GM12878 (cell line): Measurements from ENCODE around the gene RARA. TPM values are rescaled to one million over a fixed set of nuclear protein-coding genes. Genes with fewer than 3 reads are reported as not detected.

Experiments
- EGR1 ChIP-seq, 2 experiments: IDR thresholded peaks; 1 replicate in 1 of 2; 2 replicates in 1 of 2; pipeline ENCODE4 v1.6.1; 2011 to 2012; ENCODE audit warnings: low read depth in 2 of 2, low read length in 2 of 2, borderline replicate concordance in 1 of 2, mild to moderate bottlenecking in 1 of 2, moderate library complexity in 1 of 2
- GABPA ChIP-seq: IDR thresholded peaks from 2 replicates; pipeline ENCODE4 v1.6.1; 2014; ENCODE audit warnings: antibody characterized with exemption, low read depth, mild to moderate bottlenecking, inconsistent platforms
- KAT2A ChIP-seq: conservative IDR thresholded peaks from 2 replicates; pipeline ENCODE4 v1.6.1; 2011; ENCODE audit warnings: low read depth, low read length; ENCODE audit not compliant: control insufficient read depth
- KLF5 ChIP-seq: fragments of 450-650 bp; IDR thresholded peaks from 2 replicates; pipeline ENCODE4 v1.6.1; 2014; ENCODE audit warnings: mild to moderate bottlenecking; ENCODE audit not compliant: partially characterized antibody
- MEF2A ChIP-seq: IDR thresholded peaks from 2 replicates; pipeline ENCODE4 v1.6.1; 2011; ENCODE audit warnings: low read depth, mild to moderate bottlenecking, low read length, moderate library complexity; ENCODE audit not compliant: insufficient read depth
- MTA2 ChIP-seq: fragments of 450-650 bp; IDR thresholded peaks from 2 replicates; pipeline ENCODE4 v1.6.1; 2016; ENCODE audit warnings: low read depth, mild to moderate bottlenecking, moderate library complexity
- MYC ChIP-seq: IDR thresholded peaks from 2 replicates; pipeline ENCODE4 v1.6.1; 2011; ENCODE audit warnings: mild to moderate bottlenecking, low read length, moderate library complexity, inconsistent platforms; ENCODE audit not compliant: insufficient read depth, insufficient replicate concordance, insufficient read length, severe bottlenecking
- NBN ChIP-seq: fragments of 450-650 bp; IDR thresholded peaks from 2 replicates; pipeline ENCODE4 v1.6.1; 2016
- NFXL1 ChIP-seq: fragments of 450-650 bp; IDR thresholded peaks from 2 replicates; pipeline ENCODE4 v1.6.1; 2017; ENCODE audit warnings: antibody characterized with exemption, mild to moderate bottlenecking, borderline replicate concordance
- NFYB ChIP-seq: IDR thresholded peaks from 2 replicates; pipeline ENCODE4 v1.6.1; 2011; ENCODE audit warnings: low read depth, mild to moderate bottlenecking, low read length, improper control_type of control experiment, moderate library complexity; ENCODE audit not compliant: insufficient read depth
- PAX5 ChIP-seq: IDR thresholded peaks from 2 replicates; pipeline ENCODE4 v1.6.1; 2011; ENCODE audit warnings: low read depth, low read length, borderline replicate concordance
- POLR2AphosphoS2 ChIP-seq: IDR thresholded peaks from 2 replicates; pipeline ENCODE4 v1.6.1; 2011; ENCODE audit warnings: low read depth, mild to moderate bottlenecking, low read length, improper control_type of control experiment, moderate library complexity
- POU2F2 ChIP-seq: IDR thresholded peaks from 3 replicates; pipeline ENCODE4 v1.6.1; 2011; ENCODE audit warnings: low read depth, mild to moderate bottlenecking, low read length, borderline replicate concordance
- RCOR1 ChIP-seq: conservative IDR thresholded peaks from 2 replicates; pipeline ENCODE4 v1.6.1; 2012; ENCODE audit warnings: low read depth, low read length, improper control_type of control experiment
- RELA ChIP-seq: fragments of 450-650 bp; IDR thresholded peaks from 2 replicates; pipeline ENCODE4 v1.8.0; 2014; ENCODE audit warnings: borderline replicate concordance; ENCODE audit not compliant: partially characterized antibody
- SMARCA5 ChIP-seq: fragments of 450-650 bp; IDR thresholded peaks from 2 replicates; pipeline ENCODE4 v1.6.1; 2017; ENCODE audit warnings: mild to moderate bottlenecking
- ZNF384 ChIP-seq: IDR thresholded peaks from 2 replicates; pipeline ENCODE4 v1.6.1; 2012; ENCODE audit warnings: low read depth, mild to moderate bottlenecking, low read length, improper control_type of control experiment, borderline replicate concordance
- polyA plus RNA-seq, 11 experiments: library from polyadenylated mRNA; depleted of rRNA in 4 of 11; unstranded in 6 of 11; stranded (reverse) in 5 of 11; fragments of >200 nt; fragmentation: Nextera tagmentation in 4 of 11; fragmentation: Illumina TruSeq in 1 of 11; extraction: Ambion mirVana in 4 of 11; extraction: Trizol in 1 of 11; gene quantifications; 1 replicate in 1 of 11; 2 replicates in 10 of 11; pipeline versions ENCODE4 v1.2.1 to v1.2.3, GENCODE V29; 2011 to 2016; ENCODE audit warnings: inconsistent platforms in 2 of 11, missing spikeins in 2 of 11, low read depth in 1 of 11
- total RNA-seq, 4 experiments: library from RNA; depleted of rRNA in 3 of 4; stranded (reverse); fragments of >200 nt in 3 of 4; fragmentation: Illumina TruSeq in 1 of 4; extraction: Trizol in 1 of 4; gene quantifications; 2 replicates each; pipeline versions ENCODE4 v1.2.1 to v1.2.3, GENCODE V29; 2013 to 2021
- TF ChIP-seq, protein P1 (sequence below): fragments of 450-650 bp; IDR thresholded peaks from 2 replicates; pipeline ENCODE4 v1.6.1; 2016; ENCODE audit warnings: mild to moderate bottlenecking, moderate library complexity, borderline replicate concordance
- TF ChIP-seq, protein P2 (sequence below): IDR thresholded peaks from 2 replicates; pipeline ENCODE4 v1.6.1; 2011; ENCODE audit warnings: low read depth, mild to moderate bottlenecking, low read length, moderate library complexity, borderline replicate concordance; ENCODE audit errors: extremely low read depth
- TF ChIP-seq, protein P3 (sequence below), 3 experiments: IDR thresholded peaks in 2 of 3; conservative IDR thresholded peaks in 1 of 3; 2 replicates each; pipeline ENCODE4 v1.5.1; 2011; ENCODE audit warnings: low read depth in 3 of 3, low read length in 3 of 3, mild to moderate bottlenecking in 3 of 3, control low read depth in 2 of 3, moderate library complexity in 2 of 3, inconsistent platforms in 1 of 3, mixed read lengths in 1 of 3; ENCODE audit not compliant: control insufficient read depth in 2 of 3, insufficient read depth in 1 of 3; ENCODE audit errors: extremely low read depth in 1 of 3
- TF ChIP-seq, protein P4 (sequence below): IDR thresholded peaks from 2 replicates; pipeline ENCODE4 v1.6.1; 2012; ENCODE audit warnings: low read length, inconsistent platforms

The RARA gene
- total and polyA plus RNA-seq, 10 of the 15 experiments (the other 5 are each of a cell fraction or from before 2014, with no cell fraction given), result 0.13 to 33.6 (median 13.6) TPM

DNA sequence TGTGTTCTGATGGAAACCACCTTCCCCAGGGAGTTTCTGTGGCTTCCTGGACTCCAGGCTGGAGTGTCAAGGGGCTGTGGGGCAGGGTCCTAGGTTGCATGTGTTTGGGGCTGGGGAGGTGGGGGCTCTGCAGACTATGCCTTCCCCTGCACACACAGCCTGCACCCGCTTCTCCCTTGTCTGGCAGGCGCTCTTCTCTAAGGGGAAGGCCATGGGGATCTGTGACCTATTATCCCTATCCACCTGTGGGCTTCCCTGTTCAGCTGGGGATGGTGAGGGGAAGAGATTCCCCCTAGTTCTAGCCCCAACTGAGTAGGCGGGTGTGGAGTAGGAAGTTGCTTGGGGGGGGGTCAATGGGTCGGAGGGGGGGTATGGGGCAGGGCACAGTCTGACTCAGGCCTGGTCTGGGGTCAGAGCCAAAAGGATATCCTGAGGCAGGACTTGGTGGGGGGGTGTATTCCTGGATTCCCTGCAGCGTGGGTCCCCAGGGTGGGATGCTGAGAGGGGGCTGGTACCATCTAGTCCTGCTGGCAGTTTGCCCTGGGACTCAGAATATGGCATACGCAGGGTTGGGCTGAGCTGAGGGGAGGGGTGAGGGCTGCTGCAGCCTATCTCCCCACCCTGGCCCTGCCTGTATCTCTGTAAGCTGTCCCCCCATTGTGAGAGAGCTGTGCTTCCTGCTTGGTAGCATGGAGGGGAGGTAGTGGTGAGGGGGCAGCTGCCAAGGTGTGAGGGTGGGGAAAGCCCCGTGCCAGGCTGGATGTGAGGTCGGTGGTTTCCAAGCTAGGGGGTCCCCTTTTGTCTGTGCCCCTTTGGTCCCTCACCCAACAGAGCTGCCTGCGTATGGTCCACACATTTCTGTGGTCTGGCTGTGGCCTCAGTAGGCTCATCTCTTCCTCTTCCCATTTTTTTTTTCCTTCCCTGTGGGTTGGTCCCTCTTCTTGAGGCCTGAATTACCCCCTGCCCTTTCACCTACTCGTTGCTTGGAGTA lies 14.7 kb downstream of the RARA start (continued):
- TF ChIP-seq, protein P1, sequence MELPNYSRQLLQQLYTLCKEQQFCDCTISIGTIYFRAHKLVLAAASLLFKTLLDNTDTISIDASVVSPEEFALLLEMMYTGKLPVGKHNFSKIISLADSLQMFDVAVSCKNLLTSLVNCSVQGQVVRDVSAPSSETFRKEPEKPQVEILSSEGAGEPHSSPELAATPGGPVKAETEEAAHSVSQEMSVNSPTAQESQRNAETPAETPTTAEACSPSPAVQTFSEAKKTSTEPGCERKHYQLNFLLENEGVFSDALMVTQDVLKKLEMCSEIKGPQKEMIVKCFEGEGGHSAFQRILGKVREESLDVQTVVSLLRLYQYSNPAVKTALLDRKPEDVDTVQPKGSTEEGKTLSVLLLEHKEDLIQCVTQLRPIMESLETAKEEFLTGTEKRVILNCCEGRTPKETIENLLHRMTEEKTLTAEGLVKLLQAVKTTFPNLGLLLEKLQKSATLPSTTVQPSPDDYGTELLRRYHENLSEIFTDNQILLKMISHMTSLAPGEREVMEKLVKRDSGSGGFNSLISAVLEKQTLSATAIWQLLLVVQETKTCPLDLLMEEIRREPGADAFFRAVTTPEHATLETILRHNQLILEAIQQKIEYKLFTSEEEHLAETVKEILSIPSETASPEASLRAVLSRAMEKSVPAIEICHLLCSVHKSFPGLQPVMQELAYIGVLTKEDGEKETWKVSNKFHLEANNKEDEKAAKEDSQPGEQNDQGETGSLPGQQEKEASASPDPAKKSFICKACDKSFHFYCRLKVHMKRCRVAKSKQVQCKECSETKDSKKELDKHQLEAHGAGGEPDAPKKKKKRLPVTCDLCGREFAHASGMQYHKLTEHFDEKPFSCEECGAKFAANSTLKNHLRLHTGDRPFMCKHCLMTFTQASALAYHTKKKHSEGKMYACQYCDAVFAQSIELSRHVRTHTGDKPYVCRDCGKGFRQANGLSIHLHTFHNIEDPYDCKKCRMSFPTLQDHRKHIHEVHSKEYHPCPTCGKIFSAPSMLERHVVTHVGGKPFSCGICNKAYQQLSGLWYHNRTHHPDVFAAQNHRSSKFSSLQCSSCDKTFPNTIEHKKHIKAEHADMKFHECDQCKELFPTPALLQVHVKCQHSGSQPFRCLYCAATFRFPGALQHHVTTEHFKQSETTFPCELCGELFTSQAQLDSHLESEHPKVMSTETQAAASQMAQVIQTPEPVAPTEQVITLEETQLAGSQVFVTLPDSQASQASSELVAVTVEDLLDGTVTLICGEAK, result no peak
- TF ChIP-seq POLR2AphosphoS2 (no peak), POU2F2 (peak; percentile 53; the same call in 2 of the 3 replicates), ZNF384 (no peak), NFYB (no peak), RCOR1 (no peak), SMARCA5 (no peak), GABPA (no peak), NFXL1 (no peak), RELA (peak; percentile 98), EGR1 (IDR thresholded peaks at IDR 0.05; ENCODE audit: borderline replicate concordance in 1 of 2, low read depth in 2 of 2, low read length in 2 of 2) (peak; percentile 21 to 78), KAT2A (no peak), MEF2A (no peak), MYC (no peak), PAX5 (peak; percentile 40; the same call in 1 of the 2 replicates), NBN (peak; percentile 44; the same call in 1 of the 2 replicates), KLF5 (peak; percentile 45), MTA2 (peak; percentile 50; the same call in 1 of the 2 replicates)
- TF ChIP-seq, protein P2, sequence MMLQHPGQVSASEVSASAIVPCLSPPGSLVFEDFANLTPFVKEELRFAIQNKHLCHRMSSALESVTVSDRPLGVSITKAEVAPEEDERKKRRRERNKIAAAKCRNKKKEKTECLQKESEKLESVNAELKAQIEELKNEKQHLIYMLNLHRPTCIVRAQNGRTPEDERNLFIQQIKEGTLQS, result no peak
- TF ChIP-seq, protein P3, sequence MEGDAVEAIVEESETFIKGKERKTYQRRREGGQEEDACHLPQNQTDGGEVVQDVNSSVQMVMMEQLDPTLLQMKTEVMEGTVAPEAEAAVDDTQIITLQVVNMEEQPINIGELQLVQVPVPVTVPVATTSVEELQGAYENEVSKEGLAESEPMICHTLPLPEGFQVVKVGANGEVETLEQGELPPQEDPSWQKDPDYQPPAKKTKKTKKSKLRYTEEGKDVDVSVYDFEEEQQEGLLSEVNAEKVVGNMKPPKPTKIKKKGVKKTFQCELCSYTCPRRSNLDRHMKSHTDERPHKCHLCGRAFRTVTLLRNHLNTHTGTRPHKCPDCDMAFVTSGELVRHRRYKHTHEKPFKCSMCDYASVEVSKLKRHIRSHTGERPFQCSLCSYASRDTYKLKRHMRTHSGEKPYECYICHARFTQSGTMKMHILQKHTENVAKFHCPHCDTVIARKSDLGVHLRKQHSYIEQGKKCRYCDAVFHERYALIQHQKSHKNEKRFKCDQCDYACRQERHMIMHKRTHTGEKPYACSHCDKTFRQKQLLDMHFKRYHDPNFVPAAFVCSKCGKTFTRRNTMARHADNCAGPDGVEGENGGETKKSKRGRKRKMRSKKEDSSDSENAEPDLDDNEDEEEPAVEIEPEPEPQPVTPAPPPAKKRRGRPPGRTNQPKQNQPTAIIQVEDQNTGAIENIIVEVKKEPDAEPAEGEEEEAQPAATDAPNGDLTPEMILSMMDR (IDR thresholded peaks at IDR 0.05 in 2 of 3, conservative IDR thresholded peaks at IDR 0.05 in 1 of 3; ENCODE audit: control insufficient read depth in 2 of 3, extremely low read depth in 1 of 3, insufficient read depth in 1 of 3, low read depth in 3 of 3, low read length in 3 of 3), result no peak
- TF ChIP-seq, protein P4, sequence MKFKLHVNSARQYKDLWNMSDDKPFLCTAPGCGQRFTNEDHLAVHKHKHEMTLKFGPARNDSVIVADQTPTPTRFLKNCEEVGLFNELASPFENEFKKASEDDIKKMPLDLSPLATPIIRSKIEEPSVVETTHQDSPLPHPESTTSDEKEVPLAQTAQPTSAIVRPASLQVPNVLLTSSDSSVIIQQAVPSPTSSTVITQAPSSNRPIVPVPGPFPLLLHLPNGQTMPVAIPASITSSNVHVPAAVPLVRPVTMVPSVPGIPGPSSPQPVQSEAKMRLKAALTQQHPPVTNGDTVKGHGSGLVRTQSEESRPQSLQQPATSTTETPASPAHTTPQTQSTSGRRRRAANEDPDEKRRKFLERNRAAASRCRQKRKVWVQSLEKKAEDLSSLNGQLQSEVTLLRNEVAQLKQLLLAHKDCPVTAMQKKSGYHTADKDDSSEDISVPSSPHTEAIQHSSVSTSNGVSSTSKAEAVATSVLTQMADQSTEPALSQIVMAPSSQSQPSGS, result no peak
